ENCODE results near the gene NFU1. TPM values are rescaled to one million over a fixed set of nuclear protein-coding genes. Genes with fewer than 3 reads are reported as not detected.

The NFU1 gene
- total and polyA plus RNA-seq, 2 of the 13 experiments (the other 11 are each of a cell fraction or from before 2014, with no cell fraction given): 39.1 to 84.0 TPM

- TF ChIP-seq ZNF362 (CRISPR knock-in tag; IDR thresholded peaks at IDR 0.05; ENCODE audit: borderline replicate concordance): peak; percentile 55; the same call in 1 of the 2 replicates
- TF ChIP-seq RARG (CRISPR knock-in tag; IDR thresholded peaks at IDR 0.05; ENCODE audit: low read depth): peak; percentile 32; the same call in 1 of the 2 replicates
- TF ChIP-seq ETV6 (CRISPR knock-in tag; conservative IDR thresholded peaks at IDR 0.05): peak; percentile 78
- TF ChIP-seq ZNF30 (CRISPR knock-in tag; IDR thresholded peaks at IDR 0.05): peak; percentile 87; the same call in 1 of the 2 replicates
- TF ChIP-seq ZNF207 (IDR thresholded peaks at IDR 0.05; ENCODE audit: borderline replicate concordance): no peak
- peak; percentile 89 for TF ChIP-seq IKZF5 (CRISPR knock-in tag; IDR thresholded peaks at IDR 0.05)
- peak; percentile 65; the same call in 1 of the 2 replicates for TF ChIP-seq THRA (CRISPR knock-in tag; IDR thresholded peaks at IDR 0.05; ENCODE audit: borderline replicate concordance)
- TF ChIP-seq POLR2G (IDR thresholded peaks at IDR 0.05; ENCODE audit: low read depth, low read length): peak; percentile 98
- TF ChIP-seq FOXP1 (IDR thresholded peaks at IDR 0.05): no peak
- TF ChIP-seq FOXP1 (CRISPR knock-in tag; IDR thresholded peaks at IDR 0.05): no peak
- TF ChIP-seq ZKSCAN1 (IDR thresholded peaks at IDR 0.05; ENCODE audit: low read length): no peak
- peak; percentile 72; the same call in 1 of the 2 replicates for TF ChIP-seq ZNF317 (CRISPR knock-in tag; IDR thresholded peaks at IDR 0.05)
- TF ChIP-seq ZNF180 (CRISPR knock-in tag; IDR thresholded peaks at IDR 0.05; ENCODE audit: borderline replicate concordance, low read depth): peak; percentile 69
- TF ChIP-seq HINFP (CRISPR knock-in tag; IDR thresholded peaks at IDR 0.05; ENCODE audit: low read depth): peak; percentile 98
- no peak; the same call in 1 of the 2 replicates for TF ChIP-seq DNMT3B (CRISPR knock-in tag; conservative IDR thresholded peaks at IDR 0.05)
- TF ChIP-seq PHF8 (CRISPR knock-in tag; IDR thresholded peaks at IDR 0.05): peak; percentile 99
- TF ChIP-seq NFIC (IDR thresholded peaks at IDR 0.05; ENCODE audit: low read length): peak; percentile 27; the same call in 1 of the 2 replicates
- no peak for TF ChIP-seq PRDM4 (CRISPR knock-in tag; IDR thresholded peaks at IDR 0.05; ENCODE audit: borderline replicate concordance)
- peak; percentile 74; the same call in 1 of the 2 replicates for TF ChIP-seq ZNF740 (CRISPR knock-in tag; IDR thresholded peaks at IDR 0.05)
- TF ChIP-seq CREM (IDR thresholded peaks at IDR 0.05): no peak
- TF ChIP-seq CREM (CRISPR knock-in tag; IDR thresholded peaks at IDR 0.05): peak; percentile 11; the same call in 1 of the 2 replicates
- TF ChIP-seq EHMT2 (IDR thresholded peaks at IDR 0.05; ENCODE audit: borderline replicate concordance, low read depth, low read length): no peak
Measured at GRCh38 chr2:69386789-69387734, 50.2 kb downstream of the NFU1 start, which contains the start of gene GFPT1 (continued).

All from HepG2 (cell line).